ENCODE data around the gene MBOAT2.
"Not testable (repeated sequence)": the region's sequence is repeated elsewhere in the genome, so short reads cannot be mapped to it uniquely, and the experiment has no call there.

The MBOAT2 gene

GRCh38 chr2:8939486-8940114 is 63.9 kb downstream of the MBOAT2 start:
- DNase-seq = no peak

GRCh38 chr2:8938384-8938783 is 65.1 kb downstream of the MBOAT2 start:
- DNase-seq = no peak

GRCh38 chr2:8935982-8936381 is 67.5 kb downstream of the MBOAT2 start:
- DNase-seq = no peak

- DNase-seq = no peak
Measured at GRCh38 chr2:8934338-8934737, 69.1 kb downstream of the MBOAT2 start.

- no peak for DNase-seq
Measured at GRCh38 chr2:8932702-8933101, 70.8 kb downstream of the MBOAT2 start.

- DNase-seq = not testable (repeated sequence)
Measured at GRCh38 chr2:8930185-8930584, 73.3 kb downstream of the MBOAT2 start.

- DNase-seq = no peak
Measured at GRCh38 chr2:8929128-8929527, 74.4 kb downstream of the MBOAT2 start.

GRCh38 chr2:8927510-8928455 is 75.7 kb downstream of the MBOAT2 start:
- no peak for DNase-seq

GRCh38 chr2:8926356-8926755 is 77.1 kb downstream of the MBOAT2 start:
- DNase-seq = no peak

GRCh38 chr2:8925411-8925810 is 78.1 kb downstream of the MBOAT2 start:
- no peak for DNase-seq

GRCh38 chr2:8923183-8923582 is 80.3 kb downstream of the MBOAT2 start:
- DNase-seq = no peak

- no peak for DNase-seq
Measured at GRCh38 chr2:8922431-8922830, 81.1 kb downstream of the MBOAT2 start.

GRCh38 chr2:8918412-8918811 is 85.1 kb downstream of the MBOAT2 start:
- no peak for DNase-seq

GRCh38 chr2:8915941-8916340 is 87.5 kb downstream of the MBOAT2 start:
- DNase-seq = no peak

- DNase-seq = not testable (repeated sequence)
Measured at GRCh38 chr2:8913767-8914166, 89.7 kb downstream of the MBOAT2 start.

GRCh38 chr2:8907764-8908288 is 95.7 kb downstream of the MBOAT2 start:
- no peak for DNase-seq

GRCh38 chr2:8903924-8904323 is 99.6 kb downstream of the MBOAT2 start:
- not testable (repeated sequence) for DNase-seq

GRCh38 chr2:8902757-8903156 is 100.7 kb downstream of the MBOAT2 start:
- not testable (repeated sequence) for DNase-seq

- not testable (repeated sequence) for DNase-seq
Measured at GRCh38 chr2:8897206-8897605, 106.3 kb downstream of the MBOAT2 start.

- DNase-seq = not testable (repeated sequence)
Measured at GRCh38 chr2:8896671-8897070, 106.8 kb downstream of the MBOAT2 start.

GRCh38 chr2:8895087-8895912 is 108.2 kb downstream of the MBOAT2 start:
- DNase-seq = not testable (repeated sequence)

GRCh38 chr2:8893978-8894820 is 109.3 kb downstream of the MBOAT2 start:
- no peak for DNase-seq
